Lower lobe of right lung (tissue), 2 donors: ENCODE measurements around the gene RBM46. TPM values are rescaled to one million over a fixed set of nuclear protein-coding genes. Genes with fewer than 3 reads are reported as not detected.

ENCODE experiments used
- ATAC-seq, 2 donors: fragments of 200-7000 bp; cut with Tn5 transposase; one replicate each; pipeline ENCODE4 v1.9.1; 2020 to 2022; ENCODE audit warnings: mild to moderate bottlenecking in 2 of 2, moderate library complexity in 2 of 2
- DNase-seq: peaks from one replicate; pipeline ENCODE4 v3.0.0-alpha.2; 2020
- H3K27ac ChIP-seq: fragments of 200-600 bp; one replicate; pipeline ENCODE4 v1.8.0; 2022
- H3K27me3 ChIP-seq: fragments of 200-600 bp; one replicate; pipeline ENCODE4 v1.8.0; 2022; ENCODE audit warnings: low read depth
- H3K36me3 ChIP-seq: fragments of 200-600 bp; one replicate; pipeline ENCODE4 v1.8.0; 2022; ENCODE audit warnings: mild to moderate bottlenecking
- H3K4me1 ChIP-seq: fragments of 200-600 bp; one replicate; pipeline ENCODE4 v1.8.0; 2022
- H3K4me3 ChIP-seq: fragments of 200-600 bp; one replicate; pipeline ENCODE4 v1.8.0; 2022; ENCODE audit warnings: mild to moderate bottlenecking
- H3K9me3 ChIP-seq: fragments of 200-600 bp; one replicate; pipeline ENCODE4 v1.8.0; 2022
- CTCF ChIP-seq: fragments of 200-600 bp; IDR thresholded peaks from one replicate; pipeline ENCODE4 v1.8.0; 2022; ENCODE audit warnings: antibody characterized with exemption, mild to moderate bottlenecking
- intact Hi-C: fragments of 100-400 bp; cut with DNase I; formaldehyde crosslinking; loops from one replicate; pipeline ENCODE4 v1.11.0; 2022
- total RNA-seq: library from RNA; stranded (reverse); fragmentation: NEBNext Ultra II Directional; extraction: Animal tissue kit (Norgen Biotek cat#: 25700); gene quantifications from one replicate; pipeline ENCODE4 v1.2.1, GENCODE V29; 2021
- donor health status: DM: no; HTN: yes; CAD: no; lungs with severe emphysema.

RBM46 gene
- total RNA-seq, 1 donor from 2014 or later = not detected

GRCh38 chr4:154739111-154739510 lies 42.0 kb upstream of the RBM46 start:
- no peak for DNase-seq
- intact Hi-C loops = no loop called here
- no peak for TF ChIP-seq CTCF
- Histone ChIP-seq H3K4me1 (peaks cover 14% of the 10 kb centered on the region), H3K36me3 (no peaks in the 10 kb centered on the region), H3K9me3 (no peaks in the 10 kb centered on the region), H3K27me3 (peaks cover 35% of the 10 kb centered on the region), H3K4me3 (no peak overlapping the region), H3K27ac (no peak overlapping the region)
- ATAC-seq = no peak

GRCh38 chr4:154740462-154740861 lies 40.6 kb upstream of the RBM46 start:
- no peaks in the 10 kb centered on the region for H3K9me3 ChIP-seq
- H3K4me1 ChIP-seq = peaks cover 20% of the 10 kb centered on the region
- peaks cover 48% of the 10 kb centered on the region for H3K27me3 ChIP-seq
- no peak overlapping the region for H3K27ac ChIP-seq
- intact Hi-C loops = no loop called here
- TF ChIP-seq CTCF = no peak
- no peaks in the 10 kb centered on the region for H3K36me3 ChIP-seq
- H3K4me3 ChIP-seq = no peak overlapping the region
- ATAC-seq (no peak), DNase-seq (no peak)

GRCh38 chr4:154741131-154741665 lies 39.9 kb upstream of the RBM46 start:
- H3K27ac ChIP-seq = no peak overlapping the region
- H3K4me3 ChIP-seq = no peak overlapping the region
- peaks cover 50% of the 10 kb centered on the region for H3K27me3 ChIP-seq
- H3K9me3 ChIP-seq = no peaks in the 10 kb centered on the region
- no peak for ATAC-seq
- no peaks in the 10 kb centered on the region for H3K36me3 ChIP-seq
- DNase-seq = no peak
- H3K4me1 ChIP-seq = peaks cover 20% of the 10 kb centered on the region
- intact Hi-C loops = no loop called here
- TF ChIP-seq CTCF = no peak

GRCh38 chr4:154741922-154742850 lies 38.9 kb upstream of the RBM46 start:
- peaks cover 50% of the 10 kb centered on the region for H3K27me3 ChIP-seq
- H3K4me3 ChIP-seq = peak overlapping the region; percentile 57
- no peak overlapping the region for H3K27ac ChIP-seq
- DNase-seq (no peak), ATAC-seq (no peak)
- H3K36me3 ChIP-seq = no peaks in the 10 kb centered on the region
- H3K9me3 ChIP-seq = no peaks in the 10 kb centered on the region
- no peak for TF ChIP-seq CTCF
- H3K4me1 ChIP-seq = peaks cover 20% of the 10 kb centered on the region
- intact Hi-C loops = no loop called here

GRCh38 chr4:154743683-154744340 lies 37.3 kb upstream of the RBM46 start, which contains the start of gene LRAT:
Gene LRAT (plus strand): TSS chr4:154744000. CDS start chr4:154744327, 327 bp downstream.
- Histone ChIP-seq H3K9me3 (no peaks in the 10 kb centered on the region), H3K4me1 (peaks cover 20% of the 10 kb centered on the region), H3K36me3 (no peaks in the 10 kb centered on the region), H3K4me3 (peak within 1 kb of the TSS; percentile 57), H3K27ac (no peak within 1 kb of the TSS), H3K27me3 (peaks cover 50% of the 10 kb centered on the region)
- TF ChIP-seq CTCF = peak; percentile 17
- peak; percentile 94 to 97 for ATAC-seq
- intact Hi-C loops = no loop called here
- peak; percentile 79 for DNase-seq
